ENCODE data around the gene SPATA13. TPM values are rescaled to one million over a fixed set of nuclear protein-coding genes. Genes with fewer than 3 reads are reported as not detected.

SPATA13 gene
- total and polyA plus RNA-seq, 10 donors = 12.0 to 185 (median 125) TPM

GRCh38 chr13:24217601-24218281 is 57.2 kb downstream of the SPATA13 start:
- Histone ChIP-seq H3K27ac (peak overlapping the region in 7 of 8 donors; percentile 34 to 70 (median 59)), H3K4me1 (peaks cover 23 to 79% (median 55%) of the 10 kb centered on the region in 6 donors)
- TF ChIP-seq POLR2A (IDR thresholded peaks at IDR 0.05) = no peak
- TF ChIP-seq POLR2AphosphoS5 (IDR thresholded peaks at IDR 0.05) = peak in 1 of 3 donors; percentile 42

GRCh38 chr13:24218338-24218737 is 57.8 kb downstream of the SPATA13 start:
- DNase-seq = no peak
- H3K4me1 ChIP-seq = peaks cover 23 to 81% (median 61%) of the 10 kb centered on the region in 6 donors
- peaks cover 0 to 7% (median 0%) of the 10 kb centered on the region in 6 donors for H3K36me3 ChIP-seq
- WGBS, 5 donors = 87 to 94% (median 89%) methylated on average over 3 of the region's 3 CpGs
- no peak overlapping the region for H3K4me3 ChIP-seq
- intact Hi-C loops (cut with DNase I; ENCODE audit: low total_unique reads) = no loop called here
- no peaks in the 10 kb centered on the region for H3K9me3 ChIP-seq
- H3K27me3 ChIP-seq (replicated peaks in 1 of 7) = no peaks in the 10 kb centered on the region
- TF ChIP-seq POLR2AphosphoS5 (IDR thresholded peaks at IDR 0.05) (no peak), CTCF (IDR thresholded peaks at IDR 0.05 in 8 of 11, conservative IDR thresholded peaks at IDR 0.05 in 3 of 11) (no peak)
- peak overlapping the region in 7 of 8 donors; percentile 28 to 70 (median 59) for H3K27ac ChIP-seq

More at GRCh38 chr13:24217601-24218281, 57.2 kb downstream of the SPATA13 start:
- Histone ChIP-seq H3K27me3 (replicated peaks in 1 of 7) (no peaks in the 10 kb centered on the region), H3K36me3 (peaks cover 0 to under 1% (median 0%) of the 10 kb centered on the region in 6 donors), H3K4me3 (no peak overlapping the region), H3K9me3 (no peaks in the 10 kb centered on the region)
- 45 to 53% (median 50%) methylated on average over 6 of the region's 6 CpGs for WGBS, 5 donors
- intact Hi-C loops (cut with DNase I; ENCODE audit: low total_unique reads) = no loop called here
- DNase-seq = no peak

- no peak for DNase-seq
- Histone ChIP-seq H3K9me3 (no peaks in the 10 kb centered on the region), H3K4me3 (no peak overlapping the region), H3K4me1 (peaks cover 29 to 88% (median 68%) of the 10 kb centered on the region in 6 donors), H3K27ac (peak overlapping the region in 7 of 8 donors; percentile 3 to 70 (median 45)), H3K27me3 (replicated peaks in 1 of 7) (no peaks in the 10 kb centered on the region), H3K36me3 (peaks cover 0 to 8% (median 0%) of the 10 kb centered on the region in 6 donors)
- intact Hi-C loops (cut with DNase I; ENCODE audit: low total_unique reads) = no loop called here
- TF ChIP-seq POLR2A (IDR thresholded peaks at IDR 0.05) (no peak), POLR2AphosphoS5 (IDR thresholded peaks at IDR 0.05) (no peak), CTCF (IDR thresholded peaks at IDR 0.05 in 8 of 11, conservative IDR thresholded peaks at IDR 0.05 in 3 of 11) (no peak)
- WGBS, 5 donors = 40 to 79% (median 56%) methylated on average over 2 of the region's 2 CpGs
Measured at GRCh38 chr13:24218977-24219376, 58.5 kb downstream of the SPATA13 start.

- TF ChIP-seq POLR2A (IDR thresholded peaks at IDR 0.05) (no peak), CTCF (IDR thresholded peaks at IDR 0.05 in 8 of 11, conservative IDR thresholded peaks at IDR 0.05 in 3 of 11) (peak; percentile 75 to 91 (median 81))
- Histone ChIP-seq H3K4me1 (peaks cover 35 to 89% (median 67%) of the 10 kb centered on the region in 6 donors), H3K27ac (peak overlapping the region; percentile 15 to 70 (median 38))
Measured at GRCh38 chr13:24220086-24220703, 59.7 kb downstream of the SPATA13 start.

More at GRCh38 chr13:24220086-24220703, 59.7 kb downstream of the SPATA13 start:
- Histone ChIP-seq H3K4me3 (no peak overlapping the region), H3K27me3 (replicated peaks in 1 of 7) (no peaks in the 10 kb centered on the region), H3K9me3 (no peaks in the 10 kb centered on the region), H3K36me3 (peaks cover 0 to 8% (median 0%) of the 10 kb centered on the region in 6 donors)
- intact Hi-C loops (cut with DNase I; ENCODE audit: low total_unique reads) = loop anchor here (5.0 to 10.0 kb wide), 3 partner anchors 168 to 755 kb away; no protein-coding TSS in a partner anchor
- WGBS, 5 donors = 55 to 65% (median 60%) methylated on average over 6 of the region's 6 CpGs
- no peak for DNase-seq
